ENCODE data around the gene GTPBP3. TPM values are rescaled to one million over a fixed set of nuclear protein-coding genes. Genes with fewer than 3 reads are reported as not detected.
"Not testable (repeated sequence)": the region's sequence is repeated elsewhere in the genome, so short reads cannot be mapped to it uniquely, and the experiment has no call there.

Gene GTPBP3
- polyA plus RNA-seq (2012; ENCODE audit: insufficient read depth, insufficient read length, low read depth), result 64.2 TPM

- no peaks in the 10 kb centered on the region; the same call in 1 of the 2 replicates for H3K4me1 ChIP-seq
- no peaks in the 10 kb centered on the region for H3K9me3 ChIP-seq
- H3K36me3 ChIP-seq, result no peaks in the 10 kb centered on the region; the same call in 1 of the 2 replicates
- peak; percentile 99 for DNase-seq
- TF ChIP-seq, protein P1, sequence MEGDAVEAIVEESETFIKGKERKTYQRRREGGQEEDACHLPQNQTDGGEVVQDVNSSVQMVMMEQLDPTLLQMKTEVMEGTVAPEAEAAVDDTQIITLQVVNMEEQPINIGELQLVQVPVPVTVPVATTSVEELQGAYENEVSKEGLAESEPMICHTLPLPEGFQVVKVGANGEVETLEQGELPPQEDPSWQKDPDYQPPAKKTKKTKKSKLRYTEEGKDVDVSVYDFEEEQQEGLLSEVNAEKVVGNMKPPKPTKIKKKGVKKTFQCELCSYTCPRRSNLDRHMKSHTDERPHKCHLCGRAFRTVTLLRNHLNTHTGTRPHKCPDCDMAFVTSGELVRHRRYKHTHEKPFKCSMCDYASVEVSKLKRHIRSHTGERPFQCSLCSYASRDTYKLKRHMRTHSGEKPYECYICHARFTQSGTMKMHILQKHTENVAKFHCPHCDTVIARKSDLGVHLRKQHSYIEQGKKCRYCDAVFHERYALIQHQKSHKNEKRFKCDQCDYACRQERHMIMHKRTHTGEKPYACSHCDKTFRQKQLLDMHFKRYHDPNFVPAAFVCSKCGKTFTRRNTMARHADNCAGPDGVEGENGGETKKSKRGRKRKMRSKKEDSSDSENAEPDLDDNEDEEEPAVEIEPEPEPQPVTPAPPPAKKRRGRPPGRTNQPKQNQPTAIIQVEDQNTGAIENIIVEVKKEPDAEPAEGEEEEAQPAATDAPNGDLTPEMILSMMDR (IDR thresholded peaks at IDR 0.05; ENCODE audit: low read depth, low read length), result no peak
- peak within 1 kb of the TSS; percentile 92 for H3K4me3 ChIP-seq (ENCODE audit: low read depth, low read length)
- no peaks in the 10 kb centered on the region for H3K27me3 ChIP-seq
Observed at GRCh38 chr19:17336872-17337674, at the start of gene GTPBP3. Gene GTPBP3, plus strand, starts transcription at chr19:17337553. Its CDS starts 59 bp downstream, at chr19:17337612.

- no peaks in the 10 kb centered on the region for H3K9me3 ChIP-seq
- TF ChIP-seq, protein P1 (IDR thresholded peaks at IDR 0.05; ENCODE audit: low read depth, low read length), result no peak
- DNase-seq, result peak; percentile 86
Observed at GRCh38 chr19:17289489-17289888, 47.9 kb upstream of the GTPBP3 start.

GRCh38 chr19:17292301-17293074 is 44.9 kb upstream of the GTPBP3 start:
- Histone ChIP-seq H3K9me3 (no peaks in the 10 kb centered on the region), H3K36me3 (peaks cover 3% of the 10 kb centered on the region; the same call in 1 of the 2 replicates), H3K4me1 (peaks cover 7% of the 10 kb centered on the region), H3K4me3 (ENCODE audit: low read depth, low read length) (peak overlapping the region; percentile 63), H3K27me3 (no peaks in the 10 kb centered on the region)
- peak; percentile 88 for DNase-seq
- TF ChIP-seq, protein P1 (IDR thresholded peaks at IDR 0.05; ENCODE audit: low read depth, low read length), result peak; percentile 87

More at GRCh38 chr19:17289489-17289888, 47.9 kb upstream of the GTPBP3 start:
- no peaks in the 10 kb centered on the region for H3K27me3 ChIP-seq
- 0 out of 2 replicates have a peak, but pooled peaks cover 3% of the 10 kb centered on the region for H3K36me3 ChIP-seq
- H3K4me3 ChIP-seq (ENCODE audit: low read depth, low read length), result no peak overlapping the region
- H3K4me1 ChIP-seq, result peaks cover 7% of the 10 kb centered on the region

- Histone ChIP-seq H3K9me3 (no peaks in the 10 kb centered on the region), H3K36me3 (peaks cover 3% of the 10 kb centered on the region; the same call in 1 of the 2 replicates), H3K4me3 (ENCODE audit: low read depth, low read length) (no peak overlapping the region), H3K4me1 (peaks cover 7% of the 10 kb centered on the region), H3K27me3 (no peaks in the 10 kb centered on the region)
- TF ChIP-seq, protein P1 (IDR thresholded peaks at IDR 0.05; ENCODE audit: low read depth, low read length), result no peak
- DNase-seq, result no peak
Observed at GRCh38 chr19:17293605-17294004, 43.7 kb upstream of the GTPBP3 start.

GRCh38 chr19:17294051-17294891 is 43.1 kb upstream of the GTPBP3 start:
- Histone ChIP-seq H3K4me1 (peaks cover 7% of the 10 kb centered on the region), H3K4me3 (ENCODE audit: low read depth, low read length) (no peak overlapping the region), H3K27me3 (no peaks in the 10 kb centered on the region), H3K9me3 (no peaks in the 10 kb centered on the region), H3K36me3 (peaks cover 3% of the 10 kb centered on the region; the same call in 1 of the 2 replicates)
- TF ChIP-seq, protein P1 (IDR thresholded peaks at IDR 0.05; ENCODE audit: low read depth, low read length), result no peak
- peak; percentile 87 for DNase-seq

- H3K36me3 ChIP-seq; H3K9me3 ChIP-seq; H3K4me1 ChIP-seq; H3K27me3 ChIP-seq; H3K4me3 ChIP-seq (ENCODE audit: low read depth, low read length); DNase-seq: not testable (repeated sequence)
Observed at GRCh38 chr19:17295551-17295950, 41.8 kb upstream of the GTPBP3 start.
